Breast epithelium (tissue), 4 donors: Measurements from ENCODE around the gene ZSCAN26. TPM values are rescaled to one million over a fixed set of nuclear protein-coding genes. Genes with fewer than 3 reads are reported as not detected.
A peak's percentile ranks its signal among the peaks of the same experiment; 100 is the strongest.

Experiments
- DNase-seq, 2 donors: peaks; one replicate each; pipeline ENCODE4 v3.0.0-alpha.2; 2019; ENCODE audit warnings: low spot score in 2 of 2
- H3K27ac ChIP-seq, 2 donors: fragments of 200-600 bp; sonication (generic) in 1 of 2; one replicate each; pipeline ENCODE4 v1.5.1; 2016 to 2019; ENCODE audit warnings: mild to moderate bottlenecking in 1 of 2
- H3K27me3 ChIP-seq, 2 donors: fragments of 200-600 bp; sonication (generic) in 1 of 2; one replicate each; pipeline versions ENCODE4 v1.5.1 to v1.6.0; 2017 to 2019; ENCODE audit warnings: control low read depth in 1 of 2, mild to moderate bottlenecking in 1 of 2
- H3K36me3 ChIP-seq: fragments of 200-600 bp; one replicate; pipeline ENCODE4 v1.5.1; 2019
- H3K4me1 ChIP-seq, 2 donors: fragments of 200-600 bp; sonication (generic); one replicate each; pipeline ENCODE4 v1.5.1; 2016 to 2019; ENCODE audit warnings: control low read depth in 1 of 2
- H3K4me3 ChIP-seq, 3 donors: fragments of 200-600 bp; sonication (generic); 1 replicate in 2 of 3; 2 replicates in 1 of 3; pipeline ENCODE4 v1.5.1; 2016 to 2019; ENCODE audit warnings: mild to moderate bottlenecking in 3 of 3, moderate library complexity in 2 of 3
- H3K9me3 ChIP-seq, 2 donors: fragments of 200-600 bp; sonication (generic) in 1 of 2; one replicate each; pipeline ENCODE4 v1.5.1; 2016 to 2019; ENCODE audit warnings: control low read depth in 1 of 2
- POLR2A ChIP-seq: fragments of 450-650 bp; IDR thresholded peaks from one replicate; pipeline ENCODE4 v1.6.1; 2016; ENCODE audit warnings: antibody characterized with exemption, mild to moderate bottlenecking, moderate library complexity
- POLR2AphosphoS5 ChIP-seq, 3 donors: sonication (generic); formaldehyde crosslinking; IDR thresholded peaks; one replicate each; pipeline ENCODE4 v1.6.1; 2017; ENCODE audit warnings: antibody characterized with exemption in 3 of 3
- intact Hi-C: fragments of 100-400 bp; cut with DNase I; formaldehyde crosslinking; loops from one replicate; pipeline ENCODE4 v1.15.1; 2023; ENCODE audit warnings: low total_unique reads
- total RNA-seq, 3 donors: library from RNA; depleted of rRNA; stranded (reverse); fragments of >200 nt; gene quantifications; one replicate each; pipeline ENCODE4 v1.1.0, GENCODE V29; 2016
- TF ChIP-seq, protein P1 (sequence below), 3 donors: fragments of 450-650 bp; IDR thresholded peaks; one replicate each; pipeline ENCODE4 v1.5.1; 2016 to 2017; ENCODE audit warnings: antibody characterized with exemption in 3 of 3, mild to moderate bottlenecking in 3 of 3, moderate library complexity in 3 of 3

ZSCAN26 gene
- total RNA-seq, 3 donors from 2014 or later = 13.8 to 31.1 (median 25.8) TPM

DNA sequence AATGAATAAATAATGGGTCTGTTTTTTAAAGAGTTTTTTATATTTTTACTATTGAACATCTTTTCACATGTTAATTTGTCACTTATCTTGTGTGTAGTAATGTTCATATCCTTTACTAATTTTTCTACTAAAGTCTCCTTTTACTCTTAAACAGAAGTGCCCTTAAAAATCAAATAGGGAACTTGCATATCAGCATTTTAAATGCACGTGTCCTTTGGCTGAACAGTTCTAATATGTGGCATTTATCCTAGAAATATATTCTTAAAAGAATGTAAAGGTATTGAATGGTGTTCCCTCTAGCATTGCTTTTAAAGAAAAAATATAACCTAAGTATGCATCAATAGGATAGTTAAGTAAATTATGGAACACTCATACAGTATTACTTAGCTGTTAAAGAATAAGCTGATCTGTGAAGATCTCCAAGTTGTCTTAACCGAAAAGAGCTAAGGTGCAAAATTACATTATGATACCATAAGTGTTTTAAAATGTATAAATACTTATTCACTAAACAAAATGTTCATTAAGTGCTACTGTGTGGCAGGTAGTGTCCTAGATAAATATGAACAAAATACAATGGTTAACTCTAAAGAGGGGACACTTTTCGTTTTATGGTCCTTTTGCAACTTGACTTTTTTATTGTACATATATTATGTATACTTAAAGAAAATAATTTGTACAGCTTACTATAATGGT, 13.8 kb downstream of the ZSCAN26 start:
- H3K9me3 ChIP-seq = no peaks in the 10 kb centered on the region
- H3K4me3 ChIP-seq = peak overlapping the region; percentile 53 to 72 (median 71)
- intact Hi-C loops = no loop called here
- no peaks in the 10 kb centered on the region for H3K4me1 ChIP-seq
- no peaks in the 10 kb centered on the region for H3K36me3 ChIP-seq
- H3K27ac ChIP-seq = no peak overlapping the region
- no peaks in the 10 kb centered on the region for H3K27me3 ChIP-seq
- DNase-seq = no peak
- TF ChIP-seq, protein P1, sequence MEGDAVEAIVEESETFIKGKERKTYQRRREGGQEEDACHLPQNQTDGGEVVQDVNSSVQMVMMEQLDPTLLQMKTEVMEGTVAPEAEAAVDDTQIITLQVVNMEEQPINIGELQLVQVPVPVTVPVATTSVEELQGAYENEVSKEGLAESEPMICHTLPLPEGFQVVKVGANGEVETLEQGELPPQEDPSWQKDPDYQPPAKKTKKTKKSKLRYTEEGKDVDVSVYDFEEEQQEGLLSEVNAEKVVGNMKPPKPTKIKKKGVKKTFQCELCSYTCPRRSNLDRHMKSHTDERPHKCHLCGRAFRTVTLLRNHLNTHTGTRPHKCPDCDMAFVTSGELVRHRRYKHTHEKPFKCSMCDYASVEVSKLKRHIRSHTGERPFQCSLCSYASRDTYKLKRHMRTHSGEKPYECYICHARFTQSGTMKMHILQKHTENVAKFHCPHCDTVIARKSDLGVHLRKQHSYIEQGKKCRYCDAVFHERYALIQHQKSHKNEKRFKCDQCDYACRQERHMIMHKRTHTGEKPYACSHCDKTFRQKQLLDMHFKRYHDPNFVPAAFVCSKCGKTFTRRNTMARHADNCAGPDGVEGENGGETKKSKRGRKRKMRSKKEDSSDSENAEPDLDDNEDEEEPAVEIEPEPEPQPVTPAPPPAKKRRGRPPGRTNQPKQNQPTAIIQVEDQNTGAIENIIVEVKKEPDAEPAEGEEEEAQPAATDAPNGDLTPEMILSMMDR (IDR thresholded peaks at IDR 0.05) = no peak
- no peak for TF ChIP-seq POLR2AphosphoS5 (IDR thresholded peaks at IDR 0.05)
- no peak for TF ChIP-seq POLR2A

DNA sequence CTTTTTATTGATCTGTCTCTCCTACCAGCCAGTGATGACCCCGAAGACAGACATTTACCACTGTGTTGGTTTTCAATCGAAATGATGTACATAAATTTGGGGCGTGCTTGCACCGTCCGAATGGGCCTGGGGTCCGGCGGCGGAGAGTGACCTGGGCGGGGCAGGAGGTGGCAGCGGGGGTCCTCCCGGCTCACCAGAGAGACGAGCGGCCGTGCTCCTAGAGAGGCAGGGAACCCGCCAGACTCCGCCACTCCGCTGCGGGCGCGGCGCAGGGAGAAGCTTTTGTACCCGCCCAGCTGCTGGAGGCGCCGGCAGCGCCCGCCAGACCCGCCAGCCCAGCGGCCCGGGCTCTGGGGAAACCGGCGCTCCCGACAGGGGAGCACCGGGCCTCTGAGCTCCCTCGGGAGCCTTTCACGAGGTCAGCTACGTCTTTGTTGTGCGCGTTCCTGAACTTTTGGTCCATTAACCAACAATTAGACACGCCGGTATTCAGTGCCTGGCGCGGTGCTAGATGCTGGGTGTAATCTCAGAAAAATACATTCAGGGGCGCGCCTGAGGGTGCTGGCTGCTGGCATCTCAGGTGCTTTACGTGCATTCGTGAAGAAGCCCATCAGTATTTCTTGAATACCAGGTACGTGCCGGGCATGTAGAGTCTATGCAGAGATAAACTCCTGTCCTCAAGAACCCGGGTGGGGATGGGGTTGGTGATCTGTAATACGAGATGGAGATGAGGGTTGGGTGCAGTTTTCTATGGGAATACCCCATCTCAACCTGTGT, 14.5 kb downstream of the ZSCAN26 start, which contains the start of gene PGBD1:
Gene PGBD1, plus strand, starts transcription at position 285 of the 777 bp plus-strand sequence. CDS start 2,242 bp downstream, outside the sequence.
- DNase-seq = peak; percentile 24 to 55
- H3K4me1 ChIP-seq = no peaks in the 10 kb centered on the region
- intact Hi-C loops = no loop called here
- H3K4me3 ChIP-seq = peak within 1 kb of the TSS; percentile 53 to 72 (median 71)
- no peaks in the 10 kb centered on the region for H3K27me3 ChIP-seq
- no peaks in the 10 kb centered on the region for H3K36me3 ChIP-seq
- peak within 1 kb of the TSS in 1 of 2 donors; percentile 43 for H3K27ac ChIP-seq
- H3K9me3 ChIP-seq = no peaks in the 10 kb centered on the region
- TF ChIP-seq POLR2AphosphoS5 (IDR thresholded peaks at IDR 0.05) (no peak), POLR2A (no peak)
- TF ChIP-seq, protein P1 (IDR thresholded peaks at IDR 0.05) = no peak

DNA sequence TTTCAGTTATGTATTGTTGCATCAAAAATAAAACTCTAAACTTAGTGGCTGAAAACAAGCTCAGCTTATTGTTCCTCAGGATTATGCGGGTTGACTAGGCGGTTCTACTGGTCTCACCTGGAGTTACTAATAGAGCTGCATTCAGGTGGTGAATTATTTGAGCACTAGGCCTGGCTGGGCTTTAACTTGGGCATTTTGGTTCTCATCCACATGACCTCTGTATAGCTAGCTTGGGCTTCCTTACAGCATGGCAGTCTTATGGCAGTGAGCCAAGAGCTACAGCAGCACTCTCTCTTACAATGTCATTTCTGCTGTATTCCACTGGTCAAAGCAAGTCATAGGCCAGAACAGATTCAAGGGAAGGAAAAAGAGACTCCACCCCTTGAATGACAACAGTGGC, 16.0 kb downstream of the ZSCAN26 start:
- TF ChIP-seq POLR2A (no peak), POLR2AphosphoS5 (IDR thresholded peaks at IDR 0.05) (no peak)
- TF ChIP-seq, protein P1 (IDR thresholded peaks at IDR 0.05) = no peak
- no peaks in the 10 kb centered on the region for H3K27me3 ChIP-seq
- H3K4me1 ChIP-seq = no peaks in the 10 kb centered on the region
- no peak for DNase-seq
- no peak overlapping the region for H3K27ac ChIP-seq
- no peaks in the 10 kb centered on the region for H3K36me3 ChIP-seq
- intact Hi-C loops = no loop called here
- H3K4me3 ChIP-seq = no peak overlapping the region
- H3K9me3 ChIP-seq = no peaks in the 10 kb centered on the region

DNA sequence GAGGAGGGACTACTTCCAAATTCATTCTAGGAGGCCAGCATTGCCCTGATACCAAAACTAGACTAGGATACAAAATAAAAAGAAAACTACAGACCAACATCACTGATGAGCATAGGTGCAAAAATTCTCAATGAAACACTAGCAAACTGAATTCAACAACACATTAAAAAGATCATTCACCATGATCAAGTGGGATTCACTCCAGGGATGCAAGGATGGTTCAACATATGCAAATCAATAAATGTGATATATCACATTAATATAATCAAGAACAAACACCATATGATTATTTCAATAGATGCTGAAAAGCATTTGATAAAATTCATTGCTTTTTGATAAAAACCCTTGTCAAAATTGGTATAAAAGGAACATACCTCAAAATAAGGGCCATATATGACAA, 24.6 kb downstream of the ZSCAN26 start:
- no peaks in the 10 kb centered on the region for H3K9me3 ChIP-seq
- no peaks in the 10 kb centered on the region for H3K36me3 ChIP-seq
- intact Hi-C loops = no loop called here
- H3K27ac ChIP-seq = no peak overlapping the region
- H3K4me1 ChIP-seq = no peaks in the 10 kb centered on the region
- no peaks in the 10 kb centered on the region for H3K27me3 ChIP-seq
- no peak for DNase-seq
- H3K4me3 ChIP-seq = no peak overlapping the region
- TF ChIP-seq POLR2A (no peak), POLR2AphosphoS5 (IDR thresholded peaks at IDR 0.05) (no peak)
- TF ChIP-seq, protein P1 (IDR thresholded peaks at IDR 0.05) = no peak

DNA sequence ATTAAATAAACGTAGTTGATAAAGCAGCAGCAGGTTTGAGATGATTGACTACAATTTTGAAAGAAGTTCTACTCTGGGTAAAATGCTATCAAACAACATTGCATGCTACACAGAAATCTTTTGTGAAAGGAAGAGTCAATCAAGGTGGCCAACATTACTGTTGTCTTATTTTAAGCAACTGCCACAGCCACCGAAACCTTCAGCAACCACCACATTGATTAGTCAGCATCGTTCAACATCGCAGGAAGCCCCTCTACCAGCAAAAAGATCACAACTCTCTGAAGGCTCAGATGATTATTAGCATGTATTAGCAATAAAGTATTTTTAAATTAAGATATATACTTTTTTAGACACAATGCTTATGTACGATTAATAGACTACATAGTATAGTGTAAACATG, 28.4 kb downstream of the ZSCAN26 start:
- intact Hi-C loops = no loop called here
- Histone ChIP-seq H3K4me3 (no peak overlapping the region), H3K36me3 (no peaks in the 10 kb centered on the region), H3K27ac (no peak overlapping the region), H3K9me3 (no peaks in the 10 kb centered on the region), H3K4me1 (no peaks in the 10 kb centered on the region), H3K27me3 (no peaks in the 10 kb centered on the region)
- no peak for DNase-seq
- TF ChIP-seq, protein P1 (IDR thresholded peaks at IDR 0.05) = no peak
- TF ChIP-seq POLR2A (no peak), POLR2AphosphoS5 (IDR thresholded peaks at IDR 0.05) (no peak)
